Esophagus (tissue), 2 donors: ENCODE measurements around the gene B3GNT7. TPM values are rescaled to one million over a fixed set of nuclear protein-coding genes. Genes with fewer than 3 reads are reported as not detected.
"Not testable (repeated sequence)": the region's sequence is repeated elsewhere in the genome, so short reads cannot be mapped to it uniquely, and the experiment has no call there.

ENCODE experiments used
- H3K27ac ChIP-seq, 2 donors: one replicate each; pipeline ENCODE4 v1.5.1; 2013; ENCODE audit warnings: low read depth in 2 of 2, mild to moderate bottlenecking in 2 of 2, inconsistent platforms in 1 of 2, low read length in 1 of 2, moderate library complexity in 1 of 2
- H3K27me3 ChIP-seq, 2 donors: one replicate each; pipeline ENCODE4 v1.6.1; 2013; ENCODE audit warnings: low read length in 2 of 2, control low read depth in 1 of 2, mild to moderate bottlenecking in 1 of 2; ENCODE audit not compliant: insufficient read depth in 2 of 2, control insufficient read depth in 1 of 2
- H3K36me3 ChIP-seq, 2 donors: one replicate each; pipeline ENCODE4 v1.6.1; 2013; ENCODE audit warnings: low read length in 1 of 2; ENCODE audit not compliant: control insufficient read depth in 2 of 2, insufficient read depth in 2 of 2
- H3K4me1 ChIP-seq, 2 donors: one replicate each; pipeline ENCODE4 v1.6.1; 2013; ENCODE audit warnings: low read length in 1 of 2; ENCODE audit not compliant: control insufficient read depth in 2 of 2, insufficient read depth in 2 of 2
- H3K4me3 ChIP-seq, 2 donors: one replicate each; pipeline ENCODE4 v1.5.1; 2013; ENCODE audit warnings: low read length in 2 of 2, mild to moderate bottlenecking in 2 of 2, low read depth in 1 of 2, moderate library complexity in 1 of 2
- H3K9me3 ChIP-seq, 2 donors: one replicate each; pipeline ENCODE4 v1.6.1; 2013; ENCODE audit warnings: mild to moderate bottlenecking in 2 of 2, low read depth in 1 of 2, low read length in 1 of 2, moderate library complexity in 1 of 2; ENCODE audit not compliant: control insufficient read depth in 2 of 2, insufficient read depth in 1 of 2
- WGBS, 2 donors: extraction: QIAGEN DNeasy Blood & Tissue Kit; methylation state at CpG; one replicate each; pipeline ENCODE4 v1.1.7; 2013; 5-methylcytosine and 5-hydroxymethylcytosine counted together
- polyA plus RNA-seq, 2 donors: library from polyadenylated mRNA; stranded (reverse); fragments of 200-250 nt; gene quantifications; one replicate each; pipeline ENCODE4 v1.2.3, GENCODE V29; 2013
- donor health status: healthy with polysubstance abuse.
- donor health status: Bipolar disorder and iron deficiency.

Gene B3GNT7
- polyA plus RNA-seq, 2 donors, result 1.6 to 1.9 TPM

- Histone ChIP-seq H3K36me3 (no peaks in the 10 kb centered on the region), H3K4me1 (no peaks in the 10 kb centered on the region), H3K9me3 (no peaks in the 10 kb centered on the region), H3K27me3 (peaks cover 2 to 3% of the 10 kb centered on the region in 2 donors), H3K27ac (no peak overlapping the region), H3K4me3 (no peak overlapping the region)
- 83% methylated on average over 9 of the region's 9 CpGs for WGBS, 2 donors
Observed at GRCh38 chr2:231421051-231421580, 25.6 kb downstream of the B3GNT7 start.

DNA sequence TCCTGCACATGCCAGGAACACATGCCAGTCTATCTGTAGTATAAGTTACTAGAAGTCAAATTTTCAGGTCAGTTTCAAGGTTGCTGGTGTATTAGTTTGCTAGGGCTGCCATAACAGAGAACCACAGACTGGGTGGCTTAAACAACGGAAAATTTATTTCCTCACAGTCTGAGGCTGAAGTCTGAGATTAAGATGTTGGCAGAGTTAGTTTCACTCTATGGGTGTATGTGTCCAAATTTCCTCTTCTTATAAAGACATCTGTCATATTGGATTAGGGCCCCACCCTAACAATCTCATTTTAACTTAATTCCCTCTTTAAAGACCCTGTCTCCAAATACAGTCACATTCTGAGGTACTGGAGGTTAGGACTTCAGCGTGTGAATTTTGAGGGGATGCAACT lies 26.5 kb downstream of the B3GNT7 start:
- 66 to 78% methylated on average over 2 of the region's 2 CpGs for WGBS, 2 donors
- Histone ChIP-seq H3K4me1 (no peaks in the 10 kb centered on the region), H3K4me3 (no peak overlapping the region), H3K27ac (no peak overlapping the region), H3K27me3 (peaks cover 2 to 3% of the 10 kb centered on the region in 2 donors), H3K9me3 (no peaks in the 10 kb centered on the region), H3K36me3 (no peaks in the 10 kb centered on the region)

- H3K4me3 ChIP-seq, result no peak overlapping the region
- peaks cover 0 to 3% of the 10 kb centered on the region in 2 donors for H3K27me3 ChIP-seq
- H3K4me1 ChIP-seq, result no peaks in the 10 kb centered on the region
- H3K9me3 ChIP-seq, result no peaks in the 10 kb centered on the region
- 86 to 91% methylated on average over 10 of the region's 10 CpGs for WGBS, 2 donors
- H3K36me3 ChIP-seq, result no peaks in the 10 kb centered on the region
- H3K27ac ChIP-seq, result no peak overlapping the region
Observed at GRCh38 chr2:231423176-231423575, 27.7 kb downstream of the B3GNT7 start.

- 65 to 73% methylated on average over 8 of the region's 8 CpGs for WGBS, 2 donors
- Histone ChIP-seq H3K36me3 (no peaks in the 10 kb centered on the region), H3K4me1 (no peaks in the 10 kb centered on the region), H3K9me3 (peaks cover 0 to 2% of the 10 kb centered on the region in 2 donors), H3K27ac (no peak overlapping the region), H3K4me3 (no peak overlapping the region), H3K27me3 (no peaks in the 10 kb centered on the region)
Observed at GRCh38 chr2:231425291-231425810, 29.8 kb downstream of the B3GNT7 start.

DNA sequence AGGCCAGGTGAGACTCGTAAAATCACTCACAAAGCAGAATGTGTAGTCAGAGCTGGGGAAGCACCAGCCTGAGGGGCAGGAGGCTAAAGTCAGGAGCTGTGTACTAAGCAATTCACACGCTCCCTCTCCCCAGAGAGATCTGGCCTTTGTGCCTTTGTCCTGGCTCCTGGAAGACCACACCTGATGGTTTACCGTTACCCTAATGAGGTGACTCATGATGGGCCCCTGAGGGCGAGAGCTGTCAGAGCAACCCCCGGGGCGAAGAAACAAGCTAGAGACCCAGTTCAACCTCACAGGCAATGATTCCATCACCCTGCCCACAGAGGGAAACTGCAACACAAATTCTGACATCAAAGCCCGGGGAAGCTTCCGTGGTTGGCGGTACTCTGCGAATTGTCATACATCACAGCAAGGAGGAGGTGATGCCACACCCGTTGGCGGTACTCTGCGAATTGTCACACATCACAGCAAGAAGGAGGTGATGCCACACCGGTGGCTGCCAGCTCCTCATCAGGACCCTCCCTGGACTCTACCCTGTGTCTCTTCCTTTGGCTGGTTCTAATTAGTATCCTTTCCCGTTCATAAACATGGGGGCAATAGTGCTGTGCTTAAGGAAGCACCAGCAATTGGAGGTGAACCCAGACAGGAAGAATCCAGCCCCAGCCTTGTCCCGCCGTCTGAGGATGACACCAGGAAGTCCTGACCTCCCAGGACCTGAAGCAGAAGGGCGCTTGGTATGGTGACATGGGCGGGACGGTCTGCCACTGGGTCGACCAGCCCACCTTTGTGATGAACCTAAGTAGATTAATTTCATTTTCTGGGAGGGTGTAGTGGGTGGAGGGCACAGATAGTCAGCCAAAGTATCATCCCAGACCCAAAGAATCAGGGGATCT lies 30.5 kb downstream of the B3GNT7 start:
- Histone ChIP-seq H3K4me3 (no peak overlapping the region), H3K27me3 (no peaks in the 10 kb centered on the region), H3K4me1 (no peaks in the 10 kb centered on the region), H3K9me3 (peaks cover 0 to 2% of the 10 kb centered on the region in 2 donors), H3K36me3 (no peaks in the 10 kb centered on the region), H3K27ac (no peak overlapping the region)
- 57 to 63% methylated on average over 21 of the region's 21 CpGs for WGBS, 2 donors

DNA sequence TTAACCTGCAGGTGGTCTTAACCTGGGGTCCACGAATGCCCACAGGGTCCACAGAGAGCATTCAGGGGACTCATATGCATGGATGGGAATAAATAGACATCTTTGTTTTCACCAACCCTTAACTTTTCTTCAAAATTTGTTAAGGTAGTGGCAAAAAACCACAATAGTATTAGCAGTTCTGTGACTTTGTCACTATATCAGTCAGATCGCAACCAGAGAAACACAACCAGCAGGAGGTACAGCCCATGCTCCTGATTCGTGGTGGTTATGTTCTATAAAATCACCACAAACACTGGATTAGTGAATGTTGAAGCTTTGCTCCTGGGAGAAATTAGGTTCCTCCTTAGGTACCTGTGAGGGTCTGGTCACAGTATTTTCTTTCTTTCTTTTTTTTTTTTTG lies 31.6 kb downstream of the B3GNT7 start:
- no peak overlapping the region for H3K4me3 ChIP-seq
- H3K9me3 ChIP-seq, result peaks cover 0 to 4% of the 10 kb centered on the region in 2 donors
- H3K4me1 ChIP-seq, result no peaks in the 10 kb centered on the region
- no peaks in the 10 kb centered on the region for H3K27me3 ChIP-seq
- no peak overlapping the region for H3K27ac ChIP-seq
- H3K36me3 ChIP-seq, result no peaks in the 10 kb centered on the region
- 81 to 85% methylated on average over 3 of the region's 3 CpGs for WGBS, 2 donors

- 78 to 88% methylated on average over 6 of the region's 6 CpGs for WGBS, 2 donors
- H3K36me3 ChIP-seq, result no peaks in the 10 kb centered on the region
Observed at GRCh38 chr2:231429152-231429551, 33.6 kb downstream of the B3GNT7 start.

DNA sequence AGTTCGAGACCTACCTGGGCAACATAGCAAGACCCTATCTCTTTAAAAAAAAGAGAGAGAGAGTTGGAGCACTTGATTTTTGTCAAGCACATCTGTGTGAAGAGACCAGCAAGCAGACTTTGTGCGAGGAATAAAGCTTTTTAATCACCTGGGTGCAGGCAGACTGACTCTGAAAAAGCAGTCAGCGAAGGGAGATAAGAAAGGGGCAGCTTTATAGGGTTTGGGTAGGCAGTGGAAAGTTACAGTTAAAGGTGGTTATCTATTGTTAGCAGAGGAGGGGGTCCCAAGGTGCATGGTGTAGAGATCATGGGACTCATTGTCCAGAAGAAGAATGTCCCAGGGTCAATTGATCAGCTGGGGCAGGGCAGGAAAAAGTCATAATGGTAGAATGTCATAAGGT lies 34.4 kb downstream of the B3GNT7 start:
- Histone ChIP-seq H3K36me3 (no peaks in the 10 kb centered on the region), H3K27ac (no peak overlapping the region), H3K27me3 (no peaks in the 10 kb centered on the region), H3K9me3 (peaks cover 0 to 4% of the 10 kb centered on the region in 2 donors), H3K4me1 (no peaks in the 10 kb centered on the region), H3K4me3 (no peak overlapping the region)
- 87 to 89% methylated on average over 3 of the region's 3 CpGs for WGBS, 2 donors

More at GRCh38 chr2:231429152-231429551, 33.6 kb downstream of the B3GNT7 start:
- Histone ChIP-seq H3K9me3 (peaks cover 0 to 4% of the 10 kb centered on the region in 2 donors), H3K27me3 (no peaks in the 10 kb centered on the region), H3K4me1 (no peaks in the 10 kb centered on the region), H3K4me3 (no peak overlapping the region), H3K27ac (no peak overlapping the region)

DNA sequence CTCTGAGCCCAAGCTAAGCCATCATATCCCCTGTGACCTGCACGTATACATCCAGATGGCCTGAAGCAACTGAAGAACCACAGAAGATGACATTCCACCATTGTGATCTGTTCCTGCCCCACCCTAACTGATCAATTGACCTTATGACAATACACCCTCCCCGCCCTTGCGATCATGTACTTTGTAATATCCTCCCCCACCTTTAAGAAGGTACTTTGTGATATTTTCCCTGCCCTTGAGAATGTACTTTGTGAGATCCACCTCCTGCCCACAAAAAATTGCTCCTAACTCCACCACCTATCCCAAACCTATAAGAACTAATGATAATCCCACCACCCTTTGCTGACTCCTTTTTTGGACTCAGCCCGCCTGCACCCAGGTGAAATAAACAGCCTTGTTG lies 34.9 kb downstream of the B3GNT7 start:
- H3K4me1 ChIP-seq, H3K9me3 ChIP-seq, H3K36me3 ChIP-seq, H3K27me3 ChIP-seq, H3K4me3 ChIP-seq, H3K27ac ChIP-seq: not testable (repeated sequence)
- WGBS, 2 donors, result 87 to 89% methylated on average over 4 of the region's 4 CpGs
